Measurements from ENCODE around the gene COL15A1.

Gene COL15A1

DNA sequence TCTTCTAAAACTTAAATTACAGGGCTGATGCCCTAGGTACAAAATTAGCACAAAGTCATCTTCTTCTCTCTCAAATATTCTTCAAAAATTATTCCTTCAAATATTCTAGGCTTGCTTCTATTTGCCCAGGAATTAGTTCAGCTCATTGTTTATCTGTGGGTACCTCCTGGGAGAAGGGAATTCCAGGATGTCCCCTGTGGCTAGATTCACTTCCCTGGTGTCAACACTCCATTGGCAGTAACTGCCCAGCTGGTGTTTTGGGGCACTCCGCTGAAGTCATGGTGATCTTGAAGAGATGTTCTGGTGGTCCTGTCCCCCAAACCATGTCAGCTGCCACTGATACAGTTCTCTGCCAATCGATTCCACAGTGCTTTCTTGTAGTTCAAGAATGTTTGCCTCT, 135.0 kb downstream of the COL15A1 start:
- Histone ChIP-seq H3K4me3 (replicated peaks; ENCODE audit: insufficient read depth, low read length) (no peak overlapping the region), H3K27ac (replicated peaks) (no peak overlapping the region), H3K27me3 (ENCODE audit: insufficient read depth, poor library complexity, severe bottlenecking) (no peaks in the 10 kb centered on the region)
- TF ChIP-seq GABPA (IDR thresholded peaks at IDR 0.05; ENCODE audit: low read depth) (no peak), SPI1 (IDR thresholded peaks at IDR 0.05; ENCODE audit: borderline replicate concordance, low read depth) (no peak), POLR2AphosphoS5 (IDR thresholded peaks at IDR 0.05; ENCODE audit: low read depth) (no peak), REST (IDR thresholded peaks at IDR 0.05; ENCODE audit: insufficient replicate concordance, low read depth) (no peak)
- TF ChIP-seq, protein P1, sequence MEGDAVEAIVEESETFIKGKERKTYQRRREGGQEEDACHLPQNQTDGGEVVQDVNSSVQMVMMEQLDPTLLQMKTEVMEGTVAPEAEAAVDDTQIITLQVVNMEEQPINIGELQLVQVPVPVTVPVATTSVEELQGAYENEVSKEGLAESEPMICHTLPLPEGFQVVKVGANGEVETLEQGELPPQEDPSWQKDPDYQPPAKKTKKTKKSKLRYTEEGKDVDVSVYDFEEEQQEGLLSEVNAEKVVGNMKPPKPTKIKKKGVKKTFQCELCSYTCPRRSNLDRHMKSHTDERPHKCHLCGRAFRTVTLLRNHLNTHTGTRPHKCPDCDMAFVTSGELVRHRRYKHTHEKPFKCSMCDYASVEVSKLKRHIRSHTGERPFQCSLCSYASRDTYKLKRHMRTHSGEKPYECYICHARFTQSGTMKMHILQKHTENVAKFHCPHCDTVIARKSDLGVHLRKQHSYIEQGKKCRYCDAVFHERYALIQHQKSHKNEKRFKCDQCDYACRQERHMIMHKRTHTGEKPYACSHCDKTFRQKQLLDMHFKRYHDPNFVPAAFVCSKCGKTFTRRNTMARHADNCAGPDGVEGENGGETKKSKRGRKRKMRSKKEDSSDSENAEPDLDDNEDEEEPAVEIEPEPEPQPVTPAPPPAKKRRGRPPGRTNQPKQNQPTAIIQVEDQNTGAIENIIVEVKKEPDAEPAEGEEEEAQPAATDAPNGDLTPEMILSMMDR (IDR thresholded peaks at IDR 0.05; ENCODE audit: insufficient read depth, low read length), result no peak
- DNase-seq (ENCODE audit: low read depth in 1 of 2, low spot score in 1 of 2), result no peak

- DNase-seq (ENCODE audit: low read depth in 1 of 2, low spot score in 1 of 2), result no peak
- H3K27ac ChIP-seq (replicated peaks), result no peak overlapping the region
- TF ChIP-seq, protein P1 (IDR thresholded peaks at IDR 0.05; ENCODE audit: insufficient read depth, low read length), result no peak
- TF ChIP-seq REST (IDR thresholded peaks at IDR 0.05; ENCODE audit: insufficient replicate concordance, low read depth), result no peak
- no peak for TF ChIP-seq POLR2AphosphoS5 (IDR thresholded peaks at IDR 0.05; ENCODE audit: low read depth)
- TF ChIP-seq SPI1 (IDR thresholded peaks at IDR 0.05; ENCODE audit: borderline replicate concordance, low read depth), result no peak
- no peak for TF ChIP-seq GABPA (IDR thresholded peaks at IDR 0.05; ENCODE audit: low read depth)
- no peak overlapping the region for H3K4me3 ChIP-seq (replicated peaks; ENCODE audit: insufficient read depth, low read length)
- H3K27me3 ChIP-seq (ENCODE audit: insufficient read depth, poor library complexity, severe bottlenecking), result no peaks in the 10 kb centered on the region
Observed at GRCh38 chr9:99079542-99079941, 135.8 kb downstream of the COL15A1 start.

- H3K27ac ChIP-seq (replicated peaks), result no peak overlapping the region
- H3K27me3 ChIP-seq (ENCODE audit: insufficient read depth, poor library complexity, severe bottlenecking), result no peaks in the 10 kb centered on the region
- H3K4me3 ChIP-seq (replicated peaks; ENCODE audit: insufficient read depth, low read length), result no peak overlapping the region
- TF ChIP-seq POLR2AphosphoS5 (IDR thresholded peaks at IDR 0.05; ENCODE audit: low read depth) (no peak), REST (IDR thresholded peaks at IDR 0.05; ENCODE audit: insufficient replicate concordance, low read depth) (no peak), SPI1 (IDR thresholded peaks at IDR 0.05; ENCODE audit: borderline replicate concordance, low read depth) (no peak)
- DNase-seq (ENCODE audit: low read depth in 1 of 2, low spot score in 1 of 2), result no peak
Observed at GRCh38 chr9:99083051-99083450, 139.3 kb downstream of the COL15A1 start.
